Measurements from ENCODE around the gene SPX.

Gene SPX

GRCh38 chr12:21538061-21538653 lies 12.1 kb downstream of the SPX start:
- DNase-seq (ENCODE audit: low read depth in 2 of 2): no peak

GRCh38 chr12:21539797-21540196 lies 13.7 kb downstream of the SPX start:
- DNase-seq (ENCODE audit: low read depth in 2 of 2): no peak

DNA sequence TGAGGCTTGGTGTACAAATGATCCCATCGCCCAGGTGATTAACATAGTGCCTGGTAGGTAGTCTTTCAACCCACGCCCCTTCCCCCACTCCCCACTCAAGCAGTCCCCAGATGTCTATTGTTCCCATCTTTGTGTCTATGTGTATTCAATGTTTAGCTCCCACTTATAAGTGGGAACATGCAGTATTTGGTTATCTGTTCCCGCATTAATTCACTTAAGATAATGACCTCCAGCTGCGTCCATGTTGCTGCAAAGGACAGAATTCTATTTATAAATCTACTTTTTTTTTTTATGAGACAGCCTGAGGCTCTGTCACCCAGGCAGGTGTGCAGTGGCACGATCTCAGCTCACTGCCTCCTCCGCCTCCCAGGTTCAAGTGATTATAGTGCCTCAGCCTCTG lies 15.7 kb downstream of the SPX start:
- no peak for DNase-seq (ENCODE audit: low read depth in 2 of 2)

- no peak for DNase-seq (ENCODE audit: low read depth in 2 of 2)
Measured at GRCh38 chr12:21542403-21542802, 16.3 kb downstream of the SPX start.

- DNase-seq (ENCODE audit: low read depth in 2 of 2): no peak
Measured at GRCh38 chr12:21543151-21543550, 17.1 kb downstream of the SPX start.

GRCh38 chr12:21545557-21545956 lies 19.5 kb downstream of the SPX start:
- DNase-seq (ENCODE audit: low read depth in 2 of 2): no peak

DNA sequence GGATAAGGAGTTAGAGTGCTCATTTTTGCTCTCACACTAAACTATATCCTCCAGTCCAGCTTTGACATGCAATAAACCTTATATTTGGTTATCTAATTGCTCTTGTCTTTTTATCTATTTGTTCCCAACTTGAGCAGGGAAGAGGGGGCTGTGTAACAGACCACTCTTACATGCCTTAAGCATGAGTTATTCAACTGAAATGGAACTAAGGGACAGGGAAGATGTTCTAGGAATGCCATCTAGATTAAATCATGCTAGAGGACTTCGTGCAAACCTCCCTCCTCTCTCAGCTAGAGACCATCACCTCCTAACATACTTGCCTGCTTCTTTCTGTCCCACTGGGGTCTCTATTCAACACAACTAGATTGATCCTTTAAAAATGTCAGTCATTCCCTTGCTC lies 20.6 kb downstream of the SPX start:
- no peak for DNase-seq (ENCODE audit: low read depth in 2 of 2)

DNA sequence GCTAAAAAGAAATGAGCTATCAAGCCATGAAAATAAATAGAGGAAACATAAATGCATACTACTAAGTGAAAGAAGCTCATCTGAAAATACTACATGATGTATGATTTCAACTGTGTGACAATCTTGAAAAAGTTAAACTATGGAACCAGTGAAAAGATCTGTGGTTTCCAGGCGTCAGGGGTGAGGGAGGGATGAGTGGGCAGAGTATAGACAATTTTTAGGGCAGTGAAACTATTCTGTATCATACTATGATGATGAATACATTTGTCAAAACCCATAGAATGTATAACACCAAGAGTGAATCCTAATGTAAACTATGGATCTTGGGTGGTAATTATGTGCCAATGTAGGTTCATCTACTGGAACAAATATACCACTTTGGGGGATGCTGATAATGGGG lies 21.3 kb downstream of the SPX start:
- no peak for DNase-seq (ENCODE audit: low read depth in 2 of 2)

DNA sequence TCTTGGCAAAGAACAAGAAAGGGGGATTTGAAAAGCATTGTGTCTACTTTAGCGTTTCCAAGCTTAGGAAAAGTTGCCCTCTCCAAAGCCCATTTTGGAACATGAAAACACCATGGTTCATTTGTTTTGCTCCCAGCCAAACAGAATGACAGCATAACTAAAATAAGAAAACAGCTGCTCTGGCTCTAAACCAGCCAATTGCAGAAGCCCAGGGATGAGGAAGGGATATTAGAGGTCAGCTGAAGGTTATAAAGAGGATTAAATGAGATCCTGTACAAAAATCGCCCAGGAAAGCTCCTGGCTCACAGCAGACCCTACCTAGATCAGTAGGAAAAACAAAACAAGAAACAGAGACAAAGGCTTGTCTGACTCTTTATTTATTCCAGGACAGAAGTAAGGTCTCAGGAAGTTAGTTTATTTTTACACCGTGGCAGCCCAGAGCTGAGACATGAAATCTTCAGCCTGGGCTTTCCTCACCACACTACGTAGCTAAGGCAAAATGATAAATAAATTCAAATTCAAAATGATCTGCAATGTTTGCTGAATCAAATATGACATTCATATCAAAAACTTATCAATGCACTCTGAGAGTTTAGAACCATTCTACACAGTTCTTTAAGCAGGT lies 25.9 kb downstream of the SPX start:
- DNase-seq (ENCODE audit: low read depth in 2 of 2): no peak

DNA sequence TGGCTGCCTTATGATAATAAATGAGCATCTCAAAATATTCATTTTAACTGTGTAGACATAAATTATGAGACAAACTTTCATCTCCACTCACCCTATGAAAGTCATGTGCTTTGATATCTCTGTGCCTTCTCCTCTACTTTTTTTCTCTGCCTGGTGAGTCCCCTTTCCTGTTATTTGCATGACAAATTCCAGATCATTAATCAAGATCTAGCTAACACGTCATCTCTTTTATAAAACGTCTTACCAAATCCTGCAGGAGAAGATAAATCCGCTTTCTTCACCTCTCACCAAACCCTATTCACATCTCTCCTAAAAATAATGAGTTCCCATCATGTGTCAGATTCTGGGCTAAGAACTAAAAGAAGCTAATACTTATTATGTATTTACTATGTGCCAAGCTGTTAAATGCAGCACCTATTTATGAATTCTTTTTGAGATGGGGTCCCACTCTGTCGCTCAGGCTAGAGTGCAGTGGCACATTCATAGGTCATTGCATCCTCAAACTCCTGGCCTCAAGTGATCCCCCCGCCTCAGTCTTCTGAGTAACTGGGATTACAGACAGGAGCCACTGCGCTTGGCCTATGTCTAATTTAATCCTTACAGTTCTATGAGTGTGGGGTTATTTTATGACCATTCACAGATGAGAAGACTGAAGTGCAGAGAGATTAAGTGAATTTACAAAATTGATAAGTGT lies 26.7 kb downstream of the SPX start:
- DNase-seq (ENCODE audit: low read depth in 2 of 2): no peak

DNA sequence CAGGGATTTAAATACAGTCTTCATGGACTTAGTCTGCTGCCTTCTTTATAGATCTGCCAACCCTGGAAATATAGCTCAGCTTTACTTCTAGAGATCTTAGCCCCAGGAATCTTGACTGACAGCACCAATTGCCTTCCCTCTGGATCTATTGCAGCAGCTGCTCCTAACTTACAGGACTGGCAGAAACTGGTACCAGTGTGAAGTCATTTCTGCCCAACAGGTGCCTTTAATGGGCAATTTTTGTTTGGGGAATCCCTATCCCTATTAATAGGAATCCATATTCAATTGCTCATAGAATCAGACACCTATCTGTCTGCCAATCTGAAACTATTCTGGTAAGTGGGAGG lies 27.2 kb downstream of the SPX start:
- DNase-seq (ENCODE audit: low read depth in 2 of 2): no peak

- DNase-seq (ENCODE audit: low read depth in 2 of 2): no peak
Measured at GRCh38 chr12:21558100-21558679, 32.1 kb downstream of the SPX start.

DNA sequence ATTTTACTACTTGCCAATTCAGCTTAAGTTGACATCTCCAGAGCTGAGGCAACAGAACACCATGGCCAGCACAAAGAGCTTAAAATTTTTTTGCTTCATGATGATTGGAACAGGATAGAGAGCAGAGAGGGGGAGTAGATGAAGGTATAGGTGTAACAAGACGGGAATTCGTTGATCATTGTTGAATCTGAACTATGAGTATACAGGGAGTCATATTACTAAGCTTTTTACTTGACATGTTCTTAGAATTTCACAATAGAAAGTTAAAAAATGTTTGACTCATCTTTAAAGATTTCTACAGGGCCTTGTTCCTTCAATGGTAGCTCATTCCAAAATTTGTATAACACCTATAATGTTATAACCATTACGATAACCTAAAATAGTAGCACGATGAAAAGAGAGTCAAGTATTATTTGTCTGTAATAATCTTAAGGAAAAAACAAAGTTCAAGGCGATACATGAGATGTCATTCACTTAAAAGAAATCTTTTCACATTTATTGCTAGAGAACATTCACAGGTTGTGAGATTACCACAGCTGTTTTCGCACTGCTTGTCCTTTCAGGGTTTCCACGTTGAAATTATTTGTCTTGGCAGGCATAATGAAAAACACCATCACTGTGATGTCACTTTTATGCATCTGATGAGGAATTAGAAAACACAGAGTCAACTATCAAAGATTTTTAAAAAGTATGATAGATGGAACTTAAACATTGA lies 33.9 kb downstream of the SPX start:
- DNase-seq (ENCODE audit: low read depth in 2 of 2): no peak

GRCh38 chr12:21561158-21561557 lies 35.1 kb downstream of the SPX start:
- no peak for DNase-seq (ENCODE audit: low read depth in 2 of 2)

- DNase-seq (ENCODE audit: low read depth in 2 of 2): no peak
Measured at GRCh38 chr12:21562859-21563258, 36.8 kb downstream of the SPX start.

- no peak for DNase-seq (ENCODE audit: low read depth in 2 of 2)
Measured at GRCh38 chr12:21566223-21566906, 40.3 kb downstream of the SPX start.

GRCh38 chr12:21566907-21567394 lies 40.9 kb downstream of the SPX start:
- no peak for DNase-seq (ENCODE audit: low read depth in 2 of 2)

DNA sequence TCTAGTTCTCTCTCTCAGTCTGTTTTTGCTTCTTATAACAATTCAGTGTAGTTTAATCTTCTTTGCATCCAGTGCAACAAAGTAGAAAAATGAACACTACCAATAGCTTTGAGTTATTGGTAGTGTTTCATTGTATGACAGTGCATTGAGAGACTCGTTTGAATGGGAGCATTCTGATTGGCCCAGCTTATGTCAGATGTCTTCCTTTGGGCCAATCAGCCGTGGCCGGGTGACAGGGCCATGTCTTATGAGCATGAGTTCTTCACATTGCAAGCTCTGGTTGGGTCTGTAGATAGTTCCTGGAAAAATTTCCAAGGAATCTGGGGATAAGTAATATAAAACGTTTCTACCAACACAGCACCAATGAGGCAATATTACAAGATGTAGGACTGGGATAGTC lies 42.0 kb downstream of the SPX start:
- no peak for DNase-seq (ENCODE audit: low read depth in 2 of 2)

DNA sequence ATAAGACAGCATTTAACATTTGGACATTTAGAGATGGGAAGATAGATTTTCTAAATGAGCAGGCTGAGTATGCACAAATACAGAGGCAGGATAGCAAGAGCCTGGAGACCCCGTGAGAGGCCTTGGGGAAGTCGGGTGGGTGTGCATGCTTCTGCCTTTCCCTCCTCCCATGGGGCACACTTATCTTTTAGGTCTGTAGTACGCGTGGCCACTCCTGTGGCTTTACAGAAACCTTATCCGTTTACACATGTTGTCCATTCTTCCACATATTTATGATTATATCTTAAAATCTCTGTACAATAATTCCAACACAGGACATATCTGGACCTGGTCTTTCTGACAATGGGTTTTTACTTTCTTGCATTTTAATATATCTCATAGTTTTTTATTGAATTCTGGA lies 45.0 kb downstream of the SPX start:
- no peak for DNase-seq (ENCODE audit: low read depth in 2 of 2)

DNA sequence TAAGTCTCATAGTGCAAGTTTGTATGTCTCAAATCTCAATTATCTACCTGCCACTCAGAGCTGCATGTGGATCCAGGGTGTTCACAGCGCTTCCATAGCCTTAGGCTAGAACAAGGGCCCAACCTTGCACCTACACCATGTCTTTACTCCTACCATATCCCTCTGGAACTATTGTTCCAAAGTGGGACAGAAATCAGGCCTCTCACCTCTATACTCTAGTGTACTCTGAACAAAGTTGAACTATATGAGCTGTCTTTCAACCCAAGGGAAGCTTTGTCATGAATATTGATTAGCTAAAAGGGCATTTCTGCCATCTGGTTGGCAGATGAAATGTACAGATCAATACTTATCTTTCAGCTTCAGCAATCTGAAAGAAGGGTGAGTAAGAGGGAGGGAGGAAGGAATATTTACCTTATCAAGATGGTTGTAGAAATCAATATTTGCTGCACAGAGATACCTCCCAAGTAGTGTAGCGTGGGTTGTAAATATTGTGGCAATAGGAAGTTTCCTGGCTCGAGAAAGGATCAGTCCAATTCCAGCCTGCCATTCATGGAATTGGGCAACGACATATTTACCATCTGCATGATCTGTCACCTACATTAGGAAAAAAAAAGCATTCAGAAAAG lies 47.8 kb downstream of the SPX start:
- DNase-seq (ENCODE audit: low read depth in 2 of 2): no peak

DNA sequence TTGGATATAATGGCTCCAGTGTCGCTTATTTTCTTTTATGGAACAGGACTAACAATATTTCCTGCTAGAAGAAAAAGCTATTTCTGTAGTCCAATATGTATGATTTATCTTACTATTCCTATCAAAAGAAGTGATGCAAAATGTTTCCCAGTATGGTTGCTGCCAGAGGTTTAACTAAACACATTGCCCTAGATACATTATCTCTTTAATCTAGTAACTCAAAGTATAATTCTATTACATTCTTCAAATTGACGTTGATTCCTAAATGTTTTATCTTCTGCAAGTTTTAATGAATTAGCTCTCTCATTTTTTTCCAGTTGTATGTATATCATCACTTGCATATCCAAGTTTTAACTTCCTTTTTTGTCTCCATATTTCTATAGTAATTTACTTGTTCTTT lies 50.3 kb downstream of the SPX start:
- no peak for DNase-seq (ENCODE audit: low read depth in 2 of 2)

Measured in stimulated activated CD4-positive, alpha-beta T cell treated with anti-CD3 and anti-CD28 coated beads, Interleukin-1b, Interleukin-23, amount 100 ng/mL, for 4 hours (primary cell).